Measurements from ENCODE around the gene PRR13. TPM values are rescaled to one million over a fixed set of nuclear protein-coding genes. Genes with fewer than 3 reads are reported as not detected.
"Not testable (repeated sequence)": the region's sequence is repeated elsewhere in the genome, so short reads cannot be mapped to it uniquely, and the experiment has no call there.

The PRR13 gene
- total RNA-seq, 2 donors from 2014 or later = 73.5 to 90.2 TPM

DNA sequence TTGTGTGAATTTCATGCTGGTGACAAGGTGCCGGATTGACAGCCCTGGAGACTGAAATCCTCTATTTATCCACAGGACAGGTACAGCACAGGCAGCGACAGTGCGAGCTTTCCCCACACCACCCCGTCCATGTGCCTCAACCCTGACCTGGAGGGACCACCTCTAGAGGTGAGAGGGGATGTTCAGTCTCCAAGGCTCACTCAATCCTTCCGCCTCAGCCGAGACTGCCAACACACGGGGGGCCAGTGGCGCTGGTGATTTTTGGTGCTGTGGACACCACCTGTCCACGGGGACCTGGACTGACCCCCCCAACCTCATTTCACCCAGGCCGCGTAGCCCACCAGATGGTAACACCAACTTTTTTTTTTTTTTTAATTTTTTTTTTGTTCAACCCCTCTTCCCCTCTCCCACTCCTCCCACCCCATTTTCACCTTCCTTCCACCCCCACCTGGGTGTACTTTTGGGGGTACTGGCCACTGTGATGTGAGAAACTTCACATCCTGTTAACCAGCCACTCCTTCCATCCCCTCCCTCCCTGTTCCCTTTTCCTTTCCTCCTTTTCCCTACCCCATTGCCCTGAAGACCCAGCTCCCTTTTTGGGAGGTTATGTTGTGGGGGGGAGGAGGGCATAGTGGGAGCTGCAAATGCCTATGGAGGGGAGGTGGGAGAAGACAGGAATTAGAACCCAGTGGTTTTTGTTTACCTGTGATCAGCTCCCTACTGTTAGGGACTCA is 23.3 kb downstream of the PRR13 start:
- DNase-seq = no peak
- no peak for ATAC-seq
- intact Hi-C loops (cut with DNase I) = no loop called here

DNA sequence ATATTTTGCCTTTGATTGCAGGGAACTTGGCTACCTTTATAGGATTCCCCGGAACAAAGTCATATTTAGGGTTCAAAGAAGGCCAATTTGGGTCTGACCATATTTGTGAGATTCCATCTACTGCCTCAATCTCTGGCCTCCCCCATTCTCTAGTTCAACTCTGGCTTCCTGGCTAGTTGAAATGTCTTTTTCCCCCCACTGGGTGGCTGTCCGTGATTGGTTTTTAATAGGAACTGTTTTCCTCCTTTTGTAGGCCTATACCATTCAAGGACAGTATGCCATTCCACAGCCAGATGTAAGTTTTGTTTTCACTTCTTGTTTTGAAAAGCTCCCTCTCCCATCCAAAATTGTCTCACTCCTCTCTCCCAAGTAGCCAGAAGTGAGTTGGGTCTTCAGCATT is 24.1 kb downstream of the PRR13 start:
- no peak for ATAC-seq
- intact Hi-C loops (cut with DNase I) = no loop called here
- DNase-seq = no peak

DNA sequence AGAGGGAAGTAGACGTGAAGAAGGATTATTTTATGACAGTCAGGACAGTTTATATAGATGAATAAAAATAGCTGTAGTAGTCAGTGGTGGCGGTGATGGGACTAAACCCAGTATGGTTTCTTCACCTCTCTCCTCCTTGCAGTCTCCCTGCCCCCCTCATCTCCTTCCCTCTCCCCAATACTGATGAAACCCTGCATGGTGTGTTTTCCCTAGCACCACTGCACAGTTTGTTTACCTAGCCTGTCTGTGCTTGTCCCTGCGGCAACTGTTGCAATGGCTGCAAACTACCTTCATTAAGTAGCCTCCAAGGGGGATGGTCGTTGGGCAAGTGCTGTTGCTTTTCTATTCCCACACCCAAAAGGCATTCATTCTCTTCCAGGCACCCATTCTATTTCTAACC is 25.1 kb downstream of the PRR13 start:
- no peak for ATAC-seq
- intact Hi-C loops (cut with DNase I) = no loop called here
- DNase-seq = no peak

DNA sequence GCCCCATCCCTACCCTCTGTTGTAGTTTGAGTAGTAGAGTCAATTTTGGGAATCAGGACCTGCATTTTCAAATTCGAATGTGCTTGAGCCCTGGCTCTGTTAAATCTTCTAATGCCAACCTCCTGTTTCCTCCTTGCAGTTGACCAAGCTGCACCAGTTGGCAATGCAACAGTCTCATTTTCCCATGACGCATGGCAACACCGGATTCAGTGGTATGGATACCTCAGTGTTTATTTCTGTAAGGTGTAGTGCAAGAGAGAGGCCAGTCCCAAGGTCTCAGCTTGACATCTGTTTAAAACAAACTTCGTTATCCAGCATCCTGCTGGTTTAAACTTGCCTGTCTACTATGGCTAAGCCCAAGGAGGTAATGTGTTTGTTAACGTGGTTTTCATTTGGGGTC is 25.5 kb downstream of the PRR13 start:
- no peak for ATAC-seq
- intact Hi-C loops (cut with DNase I) = no loop called here

DNA sequence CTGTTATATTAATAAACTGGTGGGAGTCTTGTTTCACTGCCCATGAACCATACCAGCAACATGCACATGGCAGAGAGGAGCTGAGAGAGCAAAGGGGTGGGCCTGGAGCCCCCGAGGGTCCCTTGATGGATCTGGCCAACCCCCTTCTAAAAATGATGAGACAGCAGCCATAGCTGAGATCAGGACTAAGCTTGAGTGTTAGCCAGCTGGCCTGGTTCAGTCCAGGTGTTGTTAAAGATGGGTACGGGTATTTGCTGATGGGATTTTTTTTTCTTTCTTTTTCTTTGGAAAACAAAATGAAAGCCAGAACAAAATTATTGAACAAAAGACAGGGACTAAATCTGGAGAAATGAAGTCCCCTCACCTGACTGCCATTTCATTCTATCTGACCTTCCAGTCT is 26.3 kb downstream of the PRR13 start:
- DNase-seq = no peak
- intact Hi-C loops (cut with DNase I) = no loop called here
- ATAC-seq = no peak

More for the DNA sequence above, 25.5 kb downstream of the PRR13 start:
- DNase-seq = no peak

DNA sequence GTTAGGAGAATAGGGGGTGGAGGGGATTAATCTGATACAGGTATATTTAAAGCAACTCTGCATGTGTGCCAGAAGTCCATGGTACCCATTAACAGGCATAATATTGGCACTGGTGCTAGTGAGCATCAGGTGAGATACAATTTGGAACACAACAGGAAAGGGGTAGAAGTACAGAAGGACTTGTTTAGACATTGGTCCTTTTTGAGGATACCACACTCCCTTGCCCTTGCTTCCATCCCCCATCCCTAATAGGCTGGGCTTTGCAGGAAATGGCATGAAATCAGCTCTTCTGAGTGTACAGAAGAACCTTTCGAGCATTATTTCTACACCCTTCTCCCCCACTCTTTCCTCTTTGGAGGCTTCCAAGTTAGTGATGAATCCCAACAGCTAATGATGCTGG is 26.7 kb downstream of the PRR13 start:
- DNase-seq = no peak
- no peak for ATAC-seq
- intact Hi-C loops (cut with DNase I) = no loop called here

DNA sequence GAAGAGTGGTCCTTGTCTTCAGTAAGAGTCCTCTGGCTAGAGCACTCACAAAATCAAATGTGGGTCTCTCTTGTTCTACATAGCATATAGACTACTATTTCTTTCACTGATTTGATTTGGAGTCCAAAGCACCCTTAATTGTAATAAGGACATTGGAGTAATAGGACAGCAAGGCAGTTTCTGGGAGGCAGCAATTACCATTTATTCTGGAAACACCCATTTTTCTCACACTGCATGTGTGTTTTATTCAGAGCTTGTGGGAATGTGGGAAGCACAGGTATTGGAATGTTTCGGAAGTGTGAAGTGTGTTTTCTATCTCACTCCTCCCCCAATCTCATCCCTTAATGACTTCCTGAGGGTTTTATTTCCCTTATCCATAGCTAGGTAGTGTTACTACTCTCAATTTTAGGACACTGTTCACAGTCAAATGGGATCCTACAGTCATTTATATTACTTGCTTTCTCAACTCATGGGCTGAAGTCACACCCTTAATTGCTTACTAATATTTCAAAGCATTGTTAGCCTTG is 30.6 kb downstream of the PRR13 start:
- no peak for DNase-seq
- no peak for ATAC-seq
- intact Hi-C loops (cut with DNase I) = no loop called here

DNA sequence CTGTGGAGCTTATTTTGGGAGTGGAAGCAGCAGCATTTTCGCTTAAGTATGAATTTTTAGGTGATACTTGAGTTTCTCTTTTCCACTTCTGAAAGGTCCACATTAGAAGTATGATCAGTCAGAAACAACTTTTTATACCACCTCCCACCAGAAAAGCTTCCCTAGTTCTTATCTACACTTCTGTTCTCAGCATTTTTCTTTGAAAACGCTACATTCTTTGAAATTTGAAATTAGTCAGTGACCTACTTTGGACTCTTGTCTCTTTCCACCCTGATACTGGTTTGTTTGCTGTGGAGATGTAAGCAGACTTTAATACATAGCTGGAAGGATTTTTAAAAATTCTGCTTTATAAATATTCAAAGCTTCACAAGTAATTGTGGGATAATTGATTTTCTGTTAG is 32.5 kb downstream of the PRR13 start:
- ATAC-seq = peak in 1 of 2 donors; percentile 22
- intact Hi-C loops (cut with DNase I) = no loop called here
- no peak for DNase-seq

DNA sequence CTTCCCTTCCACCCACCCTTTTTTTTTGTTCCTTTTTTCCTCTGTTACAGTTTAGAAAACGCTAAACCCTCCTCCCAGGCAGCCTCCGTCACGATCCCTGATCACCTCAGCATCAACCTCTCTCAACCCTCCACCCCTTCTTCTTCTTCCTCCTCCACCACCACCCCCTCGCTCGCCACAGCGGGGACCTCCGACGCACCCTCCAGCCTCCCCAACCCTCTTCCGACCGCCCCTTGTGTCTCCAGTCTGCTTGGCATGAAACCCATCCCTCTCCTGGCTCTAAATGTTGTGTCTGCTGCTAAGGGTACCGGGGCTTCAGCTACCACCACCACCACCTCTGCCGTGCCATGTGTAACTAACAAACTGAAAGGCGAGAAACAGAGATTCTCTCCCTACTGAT is 33.3 kb downstream of the PRR13 start:
- intact Hi-C loops (cut with DNase I) = no loop called here
- no peak for DNase-seq
- ATAC-seq = no peak

DNA sequence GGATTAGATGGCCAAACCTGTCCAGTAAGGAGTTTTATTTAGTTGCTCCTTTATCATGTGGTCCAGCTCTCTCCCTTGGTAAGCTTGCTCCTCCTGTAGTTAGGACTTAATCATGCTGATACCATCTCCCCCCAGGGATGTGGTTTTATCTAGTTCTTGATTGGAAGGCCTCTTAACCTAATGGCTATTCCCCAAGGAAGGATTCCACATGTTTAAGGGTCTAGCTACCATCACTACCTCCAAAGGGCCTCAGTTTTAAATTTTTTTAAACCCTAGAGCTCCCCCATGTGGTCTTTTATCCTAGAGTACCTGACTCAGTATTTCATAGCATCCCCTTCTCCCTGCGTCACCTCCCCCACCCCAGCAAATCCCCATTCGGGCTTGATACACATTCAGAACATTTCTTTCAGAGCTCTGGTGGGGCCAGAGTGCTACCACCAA is 35.3 kb downstream of the PRR13 start:
- DNase-seq (no peak), ATAC-seq (peak in 1 of 2 donors; percentile 7)
- intact Hi-C loops (cut with DNase I) = no loop called here

DNA sequence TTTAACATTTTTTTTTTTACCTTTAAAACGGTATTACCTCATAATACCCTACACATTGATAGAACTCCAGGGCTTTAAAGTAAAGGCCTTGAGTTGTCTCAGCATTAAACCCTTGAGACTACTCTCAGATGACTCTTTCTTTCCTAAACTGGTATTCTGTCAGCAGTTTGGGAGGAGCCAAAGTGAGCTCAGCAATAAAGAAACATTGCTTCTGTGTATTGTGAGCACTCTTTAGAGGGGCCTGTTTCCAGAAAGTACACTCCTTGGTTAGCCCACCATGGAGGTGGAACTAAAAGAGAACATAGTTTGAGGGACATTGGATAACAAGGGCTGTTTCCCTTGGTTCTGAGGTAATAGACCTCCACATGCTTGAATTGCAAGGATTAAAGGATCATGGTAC is 37.3 kb downstream of the PRR13 start:
- DNase-seq = no peak
- ATAC-seq = no peak
- intact Hi-C loops (cut with DNase I) = no loop called here

DNA sequence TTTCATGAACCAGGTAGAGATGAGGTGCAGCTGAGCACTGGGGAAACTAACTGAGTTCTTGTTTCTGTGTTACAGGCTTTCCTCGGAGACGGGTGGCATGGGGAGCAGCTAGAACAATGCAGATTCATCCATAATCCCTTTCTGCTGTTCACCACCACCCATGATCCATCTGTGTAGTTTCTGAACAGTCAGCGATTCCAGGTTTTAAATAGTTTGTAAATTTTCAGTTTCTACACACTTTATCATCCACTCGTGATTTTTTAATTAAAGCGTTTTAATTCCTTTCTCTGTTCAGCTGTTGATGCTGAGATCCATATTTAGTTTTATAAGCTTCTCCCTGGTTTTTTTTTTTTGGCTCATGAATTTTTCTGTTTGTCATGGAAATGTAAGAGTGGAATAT is 37.8 kb downstream of the PRR13 start:
- no peak for ATAC-seq
- DNase-seq = no peak
- intact Hi-C loops (cut with DNase I) = no loop called here

DNA sequence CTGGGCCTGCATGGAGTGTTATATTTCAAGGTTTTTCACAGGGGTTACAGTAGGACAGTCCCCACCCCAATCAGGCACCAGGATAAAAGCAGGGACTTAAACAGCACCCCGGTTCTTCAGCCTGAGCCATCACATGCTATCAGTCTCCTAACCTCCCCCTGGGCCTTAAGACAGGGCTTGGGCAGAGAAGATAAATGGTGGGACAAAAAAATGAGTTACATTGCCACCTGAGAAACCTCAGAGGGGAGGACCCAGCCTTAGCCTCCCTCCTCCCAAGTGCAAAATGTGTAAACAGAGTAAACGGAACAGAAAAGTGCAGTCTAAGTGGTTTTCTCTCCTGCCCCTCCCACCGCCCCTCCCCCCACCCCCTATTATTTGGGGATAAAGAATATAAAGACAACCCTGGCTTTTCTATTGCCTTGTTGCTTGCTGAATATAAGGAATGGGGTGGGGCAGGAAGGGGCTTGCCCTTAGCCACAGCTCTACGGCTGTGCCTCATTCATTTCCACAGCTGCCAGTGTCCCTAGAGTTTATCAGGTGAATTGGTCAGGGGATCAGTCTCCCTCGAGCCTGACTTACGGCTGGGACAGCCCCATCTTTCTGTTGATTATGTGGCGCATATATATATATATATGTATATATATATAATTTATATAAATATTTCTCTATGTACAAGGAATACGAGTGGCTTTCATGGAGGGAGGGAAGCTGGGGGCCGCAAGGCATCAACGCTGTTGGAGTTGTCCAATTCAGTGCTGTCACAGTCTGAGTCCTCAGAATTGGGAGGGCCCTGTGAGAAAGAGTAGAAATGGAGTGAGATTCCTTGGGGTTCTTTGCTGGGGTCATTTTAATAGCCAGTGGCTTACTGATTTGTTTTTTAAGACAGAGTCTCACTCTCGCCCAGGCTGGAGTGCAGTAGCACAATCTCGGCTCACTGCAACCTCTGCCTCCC is 39.2 kb downstream of the PRR13 start:
- DNase-seq (no peak), ATAC-seq (no peak)
- intact Hi-C loops (cut with DNase I) = no loop called here

DNA sequence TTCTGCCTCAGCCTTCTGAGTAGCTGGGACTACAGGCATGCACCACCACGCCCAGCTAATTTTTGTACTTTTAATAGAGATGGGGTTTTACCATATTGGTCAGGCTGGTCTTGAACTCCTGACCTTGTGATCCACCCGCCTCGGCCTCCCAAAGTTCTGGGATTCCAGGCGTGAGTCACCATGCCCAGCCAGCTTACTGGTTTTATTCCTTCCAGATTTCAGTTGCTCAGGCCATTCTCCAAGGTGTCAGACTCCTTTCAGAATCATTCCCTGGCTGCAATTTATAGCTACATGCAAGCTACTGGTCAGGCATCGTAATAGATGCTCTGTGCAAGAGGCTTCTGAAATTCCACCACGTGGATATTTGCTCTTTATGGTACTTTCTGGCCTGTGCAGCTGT is 39.9 kb downstream of the PRR13 start:
- intact Hi-C loops (cut with DNase I); ATAC-seq; DNase-seq: not testable (repeated sequence)

DNA sequence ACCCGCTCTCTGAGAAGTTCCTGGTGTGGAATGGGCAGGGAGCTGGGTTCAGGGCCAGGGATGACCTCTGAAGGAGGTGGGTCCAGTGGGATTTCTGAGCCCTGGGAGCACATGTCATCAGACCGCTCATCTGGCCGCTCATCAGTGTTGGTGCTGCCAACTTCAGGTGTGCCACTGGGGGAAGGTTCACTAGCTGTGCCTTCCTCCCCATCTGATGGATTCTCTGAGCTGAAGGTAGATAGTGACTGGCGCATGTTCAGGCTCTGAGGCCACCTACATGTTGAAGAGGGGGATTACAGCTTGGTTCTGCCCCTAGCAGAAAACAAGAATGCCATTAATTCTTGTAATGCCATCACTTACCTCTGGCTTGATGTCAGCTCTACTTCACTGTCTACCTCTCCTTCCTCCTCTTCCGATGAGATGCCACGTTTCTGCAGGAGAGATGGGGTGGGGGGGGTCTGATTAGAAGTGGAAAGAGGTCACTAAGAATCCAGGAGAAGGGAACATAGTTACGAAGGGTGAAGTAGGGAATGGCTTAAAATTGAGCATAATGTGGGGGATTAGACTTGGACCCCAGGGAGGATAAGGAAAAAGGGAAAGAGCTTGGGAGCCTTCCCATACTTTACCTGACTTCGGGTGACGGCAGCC is 40.5 kb downstream of the PRR13 start:
- DNase-seq (no peak), ATAC-seq (no peak)
- intact Hi-C loops (cut with DNase I) = no loop called here

DNA sequence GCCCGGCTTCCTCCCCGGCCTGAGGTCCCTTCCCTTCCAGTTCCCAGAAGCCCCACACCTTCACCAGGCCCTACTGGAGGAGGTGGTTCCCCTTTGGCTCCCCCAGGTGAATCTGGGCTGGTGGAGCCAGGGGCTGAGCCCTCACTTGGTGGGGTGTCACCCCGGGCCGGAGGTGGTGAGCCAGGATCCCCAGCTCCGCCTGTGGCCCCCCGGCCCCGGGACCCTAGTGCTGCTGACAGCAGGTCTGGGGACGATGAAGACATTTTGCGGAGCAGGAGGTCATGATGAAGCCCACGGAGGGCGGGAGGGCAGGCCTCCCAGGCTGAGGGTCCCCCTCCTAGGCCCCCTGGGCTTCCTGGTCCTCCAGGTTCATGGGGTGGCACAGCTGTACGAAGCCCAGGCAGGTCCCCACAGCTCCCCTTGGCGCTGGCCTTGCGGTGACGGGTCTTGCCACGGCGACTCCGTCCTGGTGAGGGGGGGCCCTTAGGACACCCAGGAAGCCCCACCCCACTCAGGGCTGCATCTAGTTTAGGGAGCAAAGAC is 41.2 kb downstream of the PRR13 start:
- DNase-seq (no peak), ATAC-seq (peak; percentile 6 to 16)
- intact Hi-C loops (cut with DNase I) = no loop called here

DNA sequence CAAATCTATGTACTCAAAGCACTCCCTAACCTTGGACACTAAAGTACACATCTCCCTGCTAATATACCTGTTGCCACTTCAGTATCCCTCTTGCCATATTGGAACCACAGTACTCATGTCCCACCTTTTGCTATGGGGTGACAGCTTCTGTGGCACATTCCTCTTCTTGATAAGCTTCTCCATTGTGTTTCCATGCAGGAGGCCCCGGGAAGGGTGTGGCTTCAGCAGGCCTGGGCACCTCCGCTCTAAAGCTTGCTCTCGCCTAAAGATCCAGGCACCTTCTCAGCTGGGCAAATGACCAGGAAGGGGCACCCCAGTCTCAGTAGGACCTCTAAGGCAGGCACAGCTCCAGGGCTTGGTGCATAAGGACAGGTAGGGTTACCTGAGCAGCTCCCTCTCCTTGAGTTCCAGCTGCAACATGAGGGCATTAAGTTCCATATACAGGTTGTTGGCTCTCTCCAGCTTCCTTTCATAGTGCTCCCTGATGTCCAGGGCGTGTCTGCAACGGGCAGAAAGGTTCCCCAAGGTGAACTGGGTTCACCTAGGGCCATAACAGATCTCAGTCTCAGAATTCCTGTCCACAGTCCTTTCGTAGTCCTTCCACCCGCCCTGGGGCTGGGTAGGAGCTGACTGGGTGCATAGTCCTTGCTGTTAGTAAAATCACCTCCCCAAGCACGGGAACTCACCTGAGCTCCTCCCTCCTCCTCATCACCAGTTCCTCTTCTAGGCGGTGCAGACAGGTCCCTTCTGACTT is 41.9 kb downstream of the PRR13 start:
- ATAC-seq (peak; percentile 3 to 12), DNase-seq (no peak)
- intact Hi-C loops (cut with DNase I) = no loop called here

DNA sequence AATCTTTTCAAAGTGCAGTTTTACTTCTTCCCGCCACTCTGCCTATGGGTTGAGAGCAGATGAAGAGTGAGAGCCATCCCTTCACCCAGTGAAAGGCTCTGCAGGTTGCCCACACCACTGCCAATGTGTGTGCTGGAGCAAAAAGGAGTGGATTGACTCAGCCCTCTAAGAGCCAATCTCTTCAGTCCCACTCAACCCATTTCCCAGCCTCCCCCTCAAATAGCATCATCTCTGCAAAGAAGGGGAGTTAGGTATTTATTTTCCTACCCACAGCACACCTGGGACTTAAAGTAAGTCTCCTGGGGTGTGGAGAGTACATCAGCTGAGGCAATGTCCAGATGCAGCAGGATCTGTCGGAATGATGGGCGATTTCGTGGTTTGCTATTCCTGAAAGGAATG is 42.4 kb downstream of the PRR13 start:
- intact Hi-C loops (cut with DNase I) = no loop called here
- ATAC-seq (peak in 1 of 2 donors; percentile 3), DNase-seq (no peak)
